IPS DF 6.9 (cell line): Measurements from ENCODE around the gene VSIG4.

Experiments used
- DNase-seq: peaks from one replicate; pipeline ENCODE4 v3.0.0-alpha.2; 2013; ENCODE audit warnings: low read depth, low spot score
- H3K27ac ChIP-seq: one replicate; pipeline ENCODE4 v1.5.1; 2013; ENCODE audit warnings: low read length, control low read depth
- H3K27me3 ChIP-seq: 2 replicates; pipeline ENCODE4 v1.6.1; 2013; ENCODE audit warnings: mild to moderate bottlenecking, low read length; ENCODE audit not compliant: control insufficient read depth, insufficient read depth
- H3K36me3 ChIP-seq: 2 replicates; pipeline ENCODE4 v1.6.1; 2013; ENCODE audit warnings: low read length; ENCODE audit not compliant: control insufficient read depth, insufficient read depth
- H3K4me1 ChIP-seq: 2 replicates; pipeline ENCODE4 v1.6.1; 2013; ENCODE audit warnings: low read length; ENCODE audit not compliant: control insufficient read depth, insufficient read depth
- H3K4me3 ChIP-seq: 2 replicates; pipeline ENCODE4 v1.5.1; 2013; ENCODE audit warnings: mild to moderate bottlenecking, low read length
- H3K9me3 ChIP-seq: 2 replicates; pipeline ENCODE4 v1.6.1; 2013; ENCODE audit warnings: low read length, inconsistent platforms; ENCODE audit not compliant: control insufficient read depth, insufficient read depth
- WGBS: extraction: QIAGEN DNeasy Blood & Tissue Kit; methylation state at CpG from one replicate; pipeline ENCODE4 v1.1.7; 2013; ENCODE audit warnings: mixed read lengths, missing lambda C conversion rate; ENCODE audit not compliant: insufficient read length, insufficient coverage; 5-methylcytosine and 5-hydroxymethylcytosine counted together

The VSIG4 gene

GRCh38 chrX:66018585-66019309 lies 21.1 kb downstream of the VSIG4 start:
- WGBS: no CpG with 5 or more reads among the region's 7 CpGs
- DNase-seq: no peak
- Histone ChIP-seq H3K36me3 (no peaks in the 10 kb centered on the region), H3K9me3 (no peaks in the 10 kb centered on the region), H3K4me3 (no peak overlapping the region), H3K4me1 (peaks cover 2% of the 10 kb centered on the region; the same call in 1 of the 2 replicates), H3K27ac (no peak overlapping the region), H3K27me3 (no peaks in the 10 kb centered on the region)

- H3K4me1 ChIP-seq: peaks cover 2% of the 10 kb centered on the region; the same call in 1 of the 2 replicates
- no peak overlapping the region for H3K4me3 ChIP-seq
- H3K36me3 ChIP-seq: no peaks in the 10 kb centered on the region
Measured at GRCh38 chrX:66017659-66018170, 22.2 kb downstream of the VSIG4 start.

DNA sequence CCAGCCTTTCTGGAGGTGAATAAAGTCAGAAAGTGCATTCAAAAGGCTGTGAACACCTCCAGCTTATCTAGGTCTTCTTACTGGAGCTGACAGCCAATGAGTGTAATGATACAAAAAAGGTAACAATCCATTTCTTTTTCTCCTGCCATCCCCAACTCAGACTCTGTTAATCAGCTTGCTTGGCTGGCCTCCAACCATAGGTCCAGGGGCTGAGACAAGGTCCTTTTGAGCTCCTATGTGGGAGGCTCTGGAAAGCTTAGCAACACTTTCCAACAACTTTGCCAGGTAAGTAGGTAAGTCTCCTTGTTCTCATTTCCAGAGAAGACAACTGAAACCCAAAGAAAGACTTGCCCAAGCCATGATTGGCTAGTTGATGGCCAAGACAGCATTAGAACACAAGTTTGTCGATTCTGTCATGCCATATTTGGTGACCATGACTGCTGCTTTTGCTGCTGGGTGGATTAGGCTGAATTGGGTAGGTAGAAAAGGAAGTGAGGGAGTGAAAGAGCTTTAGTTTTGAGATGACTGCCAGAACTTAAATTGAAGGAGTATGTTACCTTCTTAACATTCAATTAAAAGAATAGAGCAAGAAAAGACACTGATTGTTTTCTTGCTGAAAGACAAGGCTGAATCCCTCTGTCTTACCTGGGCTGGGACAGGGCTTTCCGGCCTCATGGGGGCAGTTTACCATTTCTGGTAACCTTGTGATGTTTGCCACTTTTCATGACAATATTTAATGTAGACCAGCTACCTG lies 22.8 kb downstream of the VSIG4 start:
- Histone ChIP-seq H3K36me3 (no peaks in the 10 kb centered on the region), H3K4me3 (no peak overlapping the region), H3K27ac (no peak overlapping the region), H3K9me3 (no peaks in the 10 kb centered on the region), H3K4me1 (peaks cover 2% of the 10 kb centered on the region; the same call in 1 of the 2 replicates), H3K27me3 (no peaks in the 10 kb centered on the region)
- no CpG with 5 or more reads among the region's 2 CpGs for WGBS
- DNase-seq: no peak

More at GRCh38 chrX:66017659-66018170, 22.2 kb downstream of the VSIG4 start:
- no peak overlapping the region for H3K27ac ChIP-seq
- no peaks in the 10 kb centered on the region for H3K27me3 ChIP-seq
- no peak for DNase-seq
- no peaks in the 10 kb centered on the region for H3K9me3 ChIP-seq

- no peaks in the 10 kb centered on the region for H3K36me3 ChIP-seq
- DNase-seq: no peak
- H3K27ac ChIP-seq: no peak overlapping the region
- no CpG with 5 or more reads among the region's 1 CpG for WGBS
- peaks cover 2% of the 10 kb centered on the region; the same call in 1 of the 2 replicates for H3K4me1 ChIP-seq
- no peak overlapping the region for H3K4me3 ChIP-seq
- no peaks in the 10 kb centered on the region for H3K9me3 ChIP-seq
- H3K27me3 ChIP-seq: no peaks in the 10 kb centered on the region
Measured at GRCh38 chrX:66015900-66016689, 23.8 kb downstream of the VSIG4 start.

DNA sequence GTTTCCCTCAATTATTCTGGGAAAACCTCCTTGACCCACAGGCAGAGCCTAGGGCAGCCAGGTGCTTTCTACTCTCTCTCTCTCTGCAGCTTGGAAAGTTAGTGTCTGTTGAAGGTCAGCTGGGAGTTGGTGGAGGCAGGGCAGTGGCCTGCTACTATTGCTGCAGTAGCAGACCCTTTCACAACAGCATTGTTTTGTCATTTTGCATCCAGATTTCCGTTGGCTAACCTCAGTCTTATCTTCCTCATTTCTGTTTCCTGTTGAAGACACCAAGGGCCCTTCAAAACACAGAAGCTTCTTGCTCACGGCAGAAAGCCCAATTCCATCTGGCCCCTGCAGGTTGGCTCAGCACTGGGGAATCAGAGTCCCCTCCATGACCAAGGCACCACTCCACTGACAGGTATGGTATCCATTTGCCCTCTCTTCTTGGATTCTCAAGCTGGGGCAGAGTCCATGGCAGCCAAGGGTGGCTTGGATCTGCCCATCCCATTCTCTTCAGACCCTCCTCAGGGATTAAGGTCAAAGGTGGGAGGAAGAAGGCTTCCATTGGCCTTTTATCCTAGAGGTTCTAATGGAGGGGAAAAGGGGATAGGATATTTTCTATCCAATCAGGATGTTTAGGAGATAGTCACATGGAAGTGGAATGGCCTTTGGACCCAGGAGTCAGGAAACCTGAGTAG lies 24.6 kb downstream of the VSIG4 start:
- Histone ChIP-seq H3K4me1 (peaks cover 2% of the 10 kb centered on the region; the same call in 1 of the 2 replicates), H3K27me3 (no peaks in the 10 kb centered on the region), H3K9me3 (no peaks in the 10 kb centered on the region), H3K27ac (no peak overlapping the region), H3K36me3 (no peaks in the 10 kb centered on the region), H3K4me3 (no peak overlapping the region)
- DNase-seq: no peak
- whole genome bisulfite sequencing: no CpG with 5 or more reads among the region's 2 CpGs

DNA sequence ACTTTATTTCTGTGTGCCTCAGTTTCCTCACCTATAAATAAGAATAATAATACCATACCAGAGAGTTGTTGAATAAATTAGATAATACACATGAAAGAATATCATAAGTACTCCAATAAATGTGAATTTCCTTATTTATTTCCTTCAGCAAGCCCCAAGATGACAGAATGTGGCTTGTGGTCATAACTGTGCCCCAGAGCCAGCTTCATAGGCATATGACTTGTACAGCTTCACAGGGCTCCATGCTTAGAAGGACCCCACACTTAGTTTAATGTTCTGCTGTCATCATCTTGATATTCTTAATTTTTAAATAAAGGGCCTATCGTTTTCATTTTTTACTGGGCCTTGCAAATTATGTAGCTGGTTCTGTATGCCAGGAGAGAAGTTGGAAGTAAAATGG lies 25.3 kb downstream of the VSIG4 start:
- DNase-seq: no peak
- Histone ChIP-seq H3K27ac (no peak overlapping the region), H3K4me1 (peaks cover 2% of the 10 kb centered on the region; the same call in 1 of the 2 replicates), H3K9me3 (no peaks in the 10 kb centered on the region), H3K27me3 (no peaks in the 10 kb centered on the region), H3K36me3 (no peaks in the 10 kb centered on the region), H3K4me3 (no peak overlapping the region)
- no CpG with 5 or more reads among the region's 1 CpG for WGBS

- Histone ChIP-seq H3K36me3 (no peaks in the 10 kb centered on the region), H3K4me3 (no peak overlapping the region), H3K4me1 (peaks cover 2% of the 10 kb centered on the region; the same call in 1 of the 2 replicates), H3K27me3 (no peaks in the 10 kb centered on the region), H3K27ac (no peak overlapping the region), H3K9me3 (no peaks in the 10 kb centered on the region)
- whole genome bisulfite sequencing: no CpG with 5 or more reads among the region's 2 CpGs
- no peak for DNase-seq
Measured at GRCh38 chrX:66014084-66014483, 25.8 kb downstream of the VSIG4 start.

DNA sequence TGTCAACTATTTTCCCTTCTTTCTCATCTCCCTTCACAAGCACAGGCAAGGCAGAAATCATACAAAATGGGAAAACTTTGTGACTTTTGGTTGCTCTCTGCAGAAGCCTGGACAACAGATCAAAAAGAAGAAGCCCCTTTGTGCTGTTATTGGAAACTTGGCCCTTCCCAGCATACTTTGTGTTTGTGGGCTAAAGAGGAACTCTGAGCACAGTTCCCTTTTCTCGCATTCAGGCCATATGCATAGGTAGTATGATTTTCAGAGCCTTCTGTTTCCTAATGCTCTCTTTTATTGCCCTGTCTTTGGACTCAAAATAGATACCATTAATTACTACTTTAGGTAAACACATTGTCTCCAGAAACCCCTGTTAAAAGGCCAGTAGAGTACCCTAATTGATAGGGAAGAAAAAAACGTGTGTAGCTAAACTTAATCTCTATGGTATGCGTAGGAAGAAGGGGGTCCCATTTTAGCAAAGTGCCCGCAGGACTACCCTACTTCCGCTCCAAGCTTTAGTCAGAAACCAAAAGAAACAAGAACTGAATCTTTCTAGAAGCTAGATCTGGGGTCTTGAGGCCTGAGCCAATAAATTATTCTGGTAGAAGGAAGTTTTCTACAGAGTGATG lies 26.6 kb downstream of the VSIG4 start:
- no peak for DNase-seq
- H3K4me1 ChIP-seq: peaks cover 2% of the 10 kb centered on the region; the same call in 1 of the 2 replicates
- no peak overlapping the region for H3K4me3 ChIP-seq
- H3K27ac ChIP-seq: no peak overlapping the region
- H3K27me3 ChIP-seq: no peaks in the 10 kb centered on the region
- no peaks in the 10 kb centered on the region for H3K36me3 ChIP-seq
- no CpG with 5 or more reads among the region's 5 CpGs for WGBS
- H3K9me3 ChIP-seq: no peaks in the 10 kb centered on the region

DNA sequence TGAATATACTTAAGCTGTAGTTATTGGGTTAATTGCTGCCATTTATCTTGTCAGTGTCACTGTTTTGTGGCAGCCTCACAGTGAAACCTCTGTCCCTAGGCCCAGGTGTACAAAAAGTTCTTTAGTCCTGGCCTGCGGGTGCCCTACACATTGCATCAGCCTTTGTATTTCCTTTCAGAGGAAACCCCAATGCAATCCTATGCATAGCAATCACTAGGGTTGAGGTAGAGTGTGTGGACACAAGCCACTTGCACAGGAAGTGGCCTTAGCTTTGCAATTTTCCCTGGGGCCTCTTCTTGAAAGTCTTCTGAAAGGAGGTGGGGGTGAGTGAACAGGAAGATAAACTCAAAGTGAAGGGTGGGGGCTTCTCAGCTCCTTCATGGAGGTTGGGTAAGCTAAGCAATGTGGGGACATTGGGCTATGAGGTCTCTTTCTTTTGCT lies 27.8 kb downstream of the VSIG4 start:
- Histone ChIP-seq H3K4me3 (no peak overlapping the region), H3K36me3 (no peaks in the 10 kb centered on the region), H3K27me3 (no peaks in the 10 kb centered on the region), H3K27ac (no peak overlapping the region), H3K9me3 (no peaks in the 10 kb centered on the region), H3K4me1 (no peaks in the 10 kb centered on the region)
- WGBS: no CpG with 5 or more reads among the region's 1 CpG
- no peak for DNase-seq
